HK-2 (cell line): ENCODE measurements around the gene DLGAP1.

Source experiments
- DNase-seq: peaks from one replicate; pipeline ENCODE4 v3.0.0-alpha.2; 2018; ENCODE audit not compliant: unreplicated experiment

Gene DLGAP1

DNA sequence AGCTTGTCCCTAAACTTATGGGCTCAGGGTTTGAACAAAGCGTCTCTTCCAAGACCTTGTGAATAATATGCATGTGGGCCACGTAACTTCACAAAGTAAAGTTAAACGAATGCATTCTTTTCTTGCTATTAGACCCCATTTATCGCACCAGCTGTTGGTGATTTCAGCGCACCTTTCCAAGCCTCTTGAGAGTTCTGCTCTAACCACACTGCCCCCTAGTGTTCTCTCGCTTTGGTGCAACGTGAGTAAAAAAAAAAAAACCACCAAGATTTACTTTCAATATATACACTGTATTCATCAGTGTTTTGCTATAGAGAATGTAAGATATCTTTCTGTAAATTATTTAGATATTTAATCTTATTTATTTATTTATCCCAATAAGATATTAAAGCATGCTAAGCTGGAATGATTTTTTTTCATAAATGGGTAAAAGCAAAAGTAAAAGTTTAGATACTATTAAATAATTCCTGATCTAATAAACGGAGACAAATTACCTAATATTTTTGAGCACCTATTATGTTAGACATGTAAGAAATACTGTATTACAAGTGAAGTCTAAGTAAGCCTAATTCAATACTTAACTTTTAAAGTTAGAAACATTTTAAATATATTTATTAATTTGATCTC, 459.5 kb downstream of the DLGAP1 start:
- peak; percentile 41 for DNase-seq

DNA sequence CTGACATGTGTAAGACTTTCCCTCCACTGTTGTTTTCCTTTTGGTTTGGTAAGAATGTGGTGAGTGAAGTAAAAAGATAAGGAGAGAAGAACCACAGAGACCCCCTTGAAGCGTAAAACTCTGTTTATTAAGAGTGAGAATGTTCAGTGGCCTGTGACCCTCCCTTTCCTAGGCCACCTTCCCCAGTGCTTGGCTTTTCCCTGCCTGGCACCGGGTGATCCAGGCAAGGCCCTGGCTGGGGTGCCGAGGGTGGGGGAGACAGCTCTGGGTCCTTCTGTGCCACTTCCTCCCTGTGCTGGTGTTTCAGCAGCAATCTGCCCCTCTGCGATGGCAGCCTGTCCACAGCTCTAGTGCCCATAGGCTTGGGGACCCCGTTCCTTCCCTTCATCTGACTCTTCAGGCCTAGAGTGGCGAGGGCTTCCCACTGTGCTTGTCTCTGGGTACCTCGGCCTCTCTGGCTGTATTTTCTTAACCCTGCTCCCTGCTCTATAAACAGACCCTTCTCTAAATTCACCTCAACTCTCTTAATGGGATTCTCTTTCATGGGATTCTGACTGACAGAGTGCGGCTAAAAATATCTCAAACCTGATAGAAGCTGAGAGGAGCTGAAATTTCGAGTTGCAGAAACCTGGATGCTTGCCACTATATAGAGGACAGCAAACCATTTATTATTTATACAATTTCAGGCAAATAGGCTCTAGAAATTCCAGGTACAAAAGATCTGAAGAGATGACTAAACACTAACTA, 461.0 kb downstream of the DLGAP1 start:
- no peak for DNase-seq

DNA sequence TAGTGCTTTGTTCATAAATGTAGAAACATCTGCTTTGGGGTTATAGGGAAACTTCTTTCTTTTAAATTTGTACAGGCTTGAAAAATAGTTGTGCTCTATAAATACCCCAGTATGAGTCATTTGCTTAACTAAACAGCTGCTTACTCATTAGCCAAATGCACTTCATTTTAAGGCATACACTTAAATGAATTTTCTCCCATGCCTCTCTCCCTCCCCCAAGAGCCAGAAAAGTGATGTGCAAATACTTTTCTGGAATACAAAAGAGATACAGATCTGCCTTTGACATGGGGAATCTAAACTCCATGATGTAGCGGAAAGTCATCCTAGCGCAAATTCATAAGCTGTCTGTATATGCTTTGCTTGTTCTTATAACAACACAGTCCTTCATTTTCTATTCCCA, 469.4 kb downstream of the DLGAP1 start:
- DNase-seq = no peak

DNA sequence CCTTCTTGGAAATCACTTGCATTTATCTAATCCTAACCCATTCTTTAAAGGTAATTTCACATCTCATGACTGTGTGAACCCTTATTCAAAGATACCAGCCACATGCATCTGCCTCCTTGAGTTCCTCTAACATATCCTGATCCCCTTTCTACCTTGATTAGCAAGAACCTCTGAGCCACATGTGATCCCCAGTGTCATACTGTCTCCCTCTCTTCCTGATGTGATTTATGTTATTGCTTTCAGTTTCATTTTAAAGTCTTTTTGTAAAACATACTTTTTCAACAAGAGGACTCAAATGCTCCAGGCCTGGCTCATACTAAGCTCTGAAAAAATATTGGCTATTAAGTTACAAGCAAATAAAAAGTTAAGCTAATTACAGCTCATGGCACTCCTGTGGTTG, 470.1 kb downstream of the DLGAP1 start:
- DNase-seq = no peak

DNA sequence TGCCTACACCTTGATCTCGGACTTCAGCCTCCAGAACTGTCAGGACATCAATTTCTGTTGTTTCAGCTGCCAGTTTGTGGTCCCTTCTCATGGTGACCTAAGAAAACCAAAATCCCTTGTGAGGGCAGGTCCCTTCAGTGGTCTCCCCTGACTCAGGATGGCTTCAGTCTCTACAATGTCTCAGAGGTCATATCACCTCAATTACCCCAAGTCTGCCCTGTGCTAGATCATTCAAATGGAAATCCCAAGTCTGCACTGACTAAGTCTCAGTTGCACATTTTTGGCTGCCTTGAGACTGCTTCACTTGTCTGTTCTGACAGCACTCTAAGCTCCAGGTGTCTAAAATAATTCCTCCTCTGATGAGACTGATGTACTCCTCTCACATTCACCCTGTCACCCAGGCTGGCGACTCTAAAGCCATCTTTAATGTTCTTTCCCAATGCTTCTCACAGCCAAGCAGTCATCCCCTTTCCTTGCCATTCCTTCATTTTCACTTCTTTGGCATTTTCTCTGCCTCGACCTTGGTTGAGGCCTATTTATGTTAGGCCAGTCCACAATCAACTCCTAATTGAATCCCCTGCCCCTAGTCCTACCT, 470.8 kb downstream of the DLGAP1 start:
- DNase-seq = no peak

DNA sequence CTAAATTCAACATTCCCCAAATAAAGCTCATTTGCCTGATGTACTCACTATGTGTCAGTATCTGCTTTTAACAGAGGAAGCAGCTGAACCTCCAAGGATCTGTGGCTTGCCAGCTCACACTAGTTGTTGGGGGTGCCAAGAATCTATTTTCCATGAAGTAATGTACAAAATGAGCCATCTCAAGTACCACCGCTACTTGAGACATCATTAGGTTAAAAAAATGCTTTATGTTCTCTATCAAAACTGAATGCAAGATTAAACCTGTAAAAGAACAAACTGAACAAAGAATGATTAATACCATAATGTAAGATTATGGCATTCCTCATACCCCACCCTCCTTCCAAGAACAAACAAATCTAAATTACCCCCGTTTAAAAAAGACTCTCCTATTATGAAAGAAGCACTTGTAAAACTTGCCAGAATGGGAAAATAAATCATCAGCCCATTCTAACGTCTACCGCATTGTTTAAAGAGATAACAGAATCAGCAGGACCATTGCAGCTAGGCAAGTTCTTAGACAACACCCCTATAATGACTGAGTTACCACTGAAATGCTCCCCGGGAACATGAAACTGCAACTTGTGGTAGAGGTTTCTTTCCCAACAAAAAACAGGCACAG, 471.6 kb downstream of the DLGAP1 start:
- no peak for DNase-seq

DNA sequence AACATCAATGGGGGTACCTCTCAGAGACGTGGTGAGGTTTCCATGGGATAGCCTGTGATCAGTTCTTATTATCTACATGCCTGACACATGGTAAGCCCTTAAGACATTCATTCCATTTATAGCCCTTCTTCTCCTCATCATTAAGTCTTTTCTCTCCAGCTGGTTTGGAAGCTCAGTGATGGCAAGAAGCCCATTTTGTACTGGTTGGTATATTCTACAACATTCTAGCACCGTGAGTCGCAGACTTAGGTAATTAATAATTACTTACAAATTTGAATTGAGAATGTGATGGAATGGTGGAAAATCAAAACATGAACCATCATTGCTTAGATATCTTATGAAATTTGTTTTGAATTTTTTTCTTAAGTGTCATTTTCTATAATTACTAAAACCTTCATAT, 472.6 kb downstream of the DLGAP1 start:
- no peak for DNase-seq

DNA sequence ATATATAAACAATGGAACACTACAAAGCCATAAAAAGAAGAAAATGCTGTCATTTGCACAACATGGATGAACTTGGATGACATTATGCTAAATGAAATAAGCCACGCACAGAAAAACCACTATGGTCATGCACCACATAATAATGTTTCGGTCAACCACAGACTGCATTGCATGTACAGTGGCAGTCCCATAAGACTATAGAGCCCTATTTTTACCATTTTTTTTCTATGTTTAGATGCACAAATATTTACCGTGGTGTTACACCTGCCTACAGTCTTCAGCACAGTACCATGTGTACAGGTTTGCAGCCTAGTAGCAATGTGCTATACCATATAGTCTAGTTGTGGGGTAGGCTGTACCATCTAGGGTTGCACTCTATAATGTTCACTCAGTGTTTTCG, 476.1 kb downstream of the DLGAP1 start:
- no peak for DNase-seq

DNA sequence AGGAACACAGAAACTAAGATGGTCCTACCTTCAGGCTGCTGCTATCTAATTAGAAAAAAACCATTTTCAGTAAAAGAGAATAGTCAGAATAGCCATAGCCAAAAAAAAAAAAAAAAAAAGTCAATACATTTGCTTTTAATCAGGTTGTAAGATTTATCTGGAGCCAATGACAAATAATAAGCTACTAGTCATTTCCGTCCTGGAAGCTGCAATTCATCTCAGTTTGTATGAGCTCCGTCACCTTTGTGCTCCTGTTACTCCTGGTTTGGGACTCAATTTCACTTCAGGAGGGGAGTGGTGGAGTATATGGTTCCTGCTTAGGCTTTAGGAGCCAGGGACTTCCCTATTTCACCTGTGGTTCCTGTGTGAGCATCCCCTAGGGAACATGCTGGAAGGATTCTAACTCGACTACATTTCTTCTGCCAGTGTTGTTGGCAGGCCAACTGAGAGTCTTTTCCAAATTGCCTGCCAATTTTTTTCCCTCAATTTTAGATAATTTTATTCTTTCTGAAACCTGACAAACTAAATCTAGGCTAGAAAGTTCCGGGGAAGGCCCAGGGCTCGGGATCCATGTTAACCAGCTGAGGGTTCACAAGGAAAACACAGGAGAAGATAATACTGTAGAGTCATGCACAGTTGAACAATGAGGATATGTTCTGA, 481.8 kb downstream of the DLGAP1 start:
- no peak for DNase-seq

DNA sequence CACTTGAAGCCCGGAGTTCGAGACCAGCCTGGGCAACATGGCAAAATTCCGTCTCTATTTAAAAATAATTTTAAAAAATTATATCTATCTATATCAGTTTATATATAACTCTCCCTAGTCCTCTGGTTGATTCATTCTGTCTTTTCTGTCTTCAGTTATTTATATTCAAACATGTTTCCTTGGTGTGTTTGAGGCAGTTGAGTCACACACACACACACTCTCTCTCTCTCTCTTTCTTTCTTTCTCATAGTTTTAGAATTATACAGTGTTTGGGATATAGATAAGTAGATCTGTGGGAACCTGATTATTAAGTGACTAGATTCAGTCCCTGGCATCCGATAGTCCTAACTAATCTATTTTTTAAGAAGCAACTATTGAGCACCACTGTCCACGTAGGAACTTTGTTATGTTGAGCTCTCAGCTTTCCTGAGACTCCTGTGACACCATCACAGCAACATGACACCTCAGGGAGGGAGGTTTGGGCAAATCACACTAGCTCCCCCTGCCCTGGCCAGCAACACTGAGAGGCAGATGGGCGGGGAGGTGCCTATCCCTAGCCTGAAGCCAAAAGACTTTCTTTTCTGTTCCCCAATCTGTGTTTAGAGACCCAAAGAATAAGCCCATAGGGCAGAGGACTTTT, 482.7 kb downstream of the DLGAP1 start:
- no peak for DNase-seq

DNA sequence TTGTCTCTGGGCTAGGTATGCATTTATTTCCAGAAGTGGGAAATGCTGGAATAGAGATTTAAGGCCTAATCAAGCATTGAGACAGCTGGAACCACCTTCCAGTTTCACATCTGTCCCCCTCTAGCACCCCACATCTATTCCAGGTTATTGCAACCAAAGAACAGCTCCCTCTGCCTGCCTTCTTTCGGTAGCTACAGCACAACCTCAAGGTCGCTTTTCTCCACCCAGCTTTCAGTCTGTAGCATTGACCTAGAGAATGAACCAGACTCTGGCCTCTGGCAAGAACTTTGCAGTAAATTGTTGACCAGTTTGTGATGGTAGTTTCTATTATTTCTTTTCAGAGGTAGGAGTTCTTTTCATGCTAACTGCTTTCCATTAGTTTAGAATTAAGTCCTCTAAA, 484.2 kb downstream of the DLGAP1 start:
- no peak for DNase-seq

DNA sequence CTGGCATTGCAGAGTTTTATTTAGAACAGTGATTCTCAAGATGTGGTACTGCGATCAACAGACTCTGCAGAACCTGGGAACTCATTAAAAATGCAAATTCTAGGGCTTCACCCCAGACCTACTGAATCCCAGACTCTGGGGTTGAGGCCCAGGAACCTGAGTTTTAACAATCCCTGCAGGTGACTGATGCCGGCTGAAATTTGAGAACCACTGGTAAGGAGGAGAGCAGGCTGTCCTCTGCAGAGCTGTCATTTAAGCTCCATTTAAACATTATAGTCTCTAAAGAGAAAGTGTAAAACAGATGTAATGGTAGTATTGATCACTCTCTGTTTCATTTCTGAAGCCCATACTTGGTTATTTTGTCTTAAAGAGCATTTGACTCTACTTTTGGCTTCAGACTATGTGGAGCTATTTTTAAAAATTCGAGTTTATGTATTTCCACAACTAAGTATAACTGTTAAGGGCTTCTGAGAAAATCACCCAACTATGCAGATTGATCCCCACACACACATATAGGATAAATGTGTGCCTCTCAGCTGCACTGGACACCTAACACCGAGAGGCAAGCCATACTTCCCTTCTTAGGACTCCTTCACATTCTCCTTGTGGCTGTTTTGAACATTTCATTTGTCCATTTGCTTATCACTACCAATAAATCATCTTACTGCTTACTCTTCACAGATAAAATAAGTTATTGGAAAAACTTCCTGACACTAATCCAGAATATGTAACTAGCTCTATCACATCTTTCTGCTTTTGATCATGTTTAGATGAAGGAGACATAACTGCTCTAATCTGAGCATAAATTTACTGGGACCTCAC, 487.5 kb downstream of the DLGAP1 start:
- no peak for DNase-seq

DNA sequence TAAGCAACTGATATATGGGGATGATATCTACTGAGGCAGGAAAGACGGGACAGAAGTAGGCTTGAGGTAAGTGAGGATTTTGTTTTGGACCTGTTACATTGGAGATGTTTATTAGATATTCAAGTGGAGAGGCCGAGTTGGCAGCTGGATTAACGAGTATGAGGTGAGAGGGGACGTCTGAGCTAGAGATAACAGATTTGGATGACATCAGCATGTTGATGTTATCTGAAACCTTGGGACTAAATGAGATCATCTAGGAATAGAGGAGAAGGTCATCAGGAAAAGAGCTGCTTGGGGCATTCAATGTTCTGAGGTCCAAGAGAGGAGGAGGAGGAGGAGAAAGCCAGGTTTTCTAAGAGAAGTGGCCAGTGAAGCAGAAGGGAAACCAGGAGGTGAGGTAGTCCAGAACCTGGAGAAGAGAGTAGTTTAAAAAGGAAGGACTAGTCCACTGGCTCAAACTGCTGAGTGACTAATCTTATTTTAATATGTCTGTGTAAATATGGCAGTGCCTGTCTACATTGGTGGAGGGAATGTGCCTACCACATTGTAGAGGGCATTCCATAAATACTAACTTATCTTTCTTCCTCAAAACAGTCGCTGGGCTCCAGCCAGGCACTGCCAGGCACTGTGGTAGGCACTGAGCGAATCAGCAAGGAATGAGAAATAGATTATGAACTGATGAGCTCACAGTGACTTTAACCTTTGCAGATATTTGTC, 488.3 kb downstream of the DLGAP1 start:
- no peak for DNase-seq

DNA sequence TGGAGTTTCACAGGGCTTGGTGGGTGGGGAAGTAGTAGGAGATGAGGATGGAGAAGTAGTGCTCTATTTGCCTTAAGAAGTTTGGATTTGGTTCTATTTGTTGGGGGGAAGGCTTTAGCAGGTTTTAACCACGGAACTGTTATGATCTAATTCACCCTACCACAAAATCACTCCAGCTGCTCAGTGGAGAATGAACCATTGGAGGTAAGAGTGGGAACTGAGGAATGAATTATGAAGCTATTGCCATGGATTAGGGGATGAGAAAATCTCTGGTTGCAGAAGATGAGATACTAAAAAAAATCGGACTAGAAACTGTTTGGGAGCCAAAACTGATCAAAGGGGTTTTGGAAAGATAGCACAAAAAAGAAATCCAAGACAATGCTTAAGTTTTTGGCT, 488.9 kb downstream of the DLGAP1 start:
- no peak for DNase-seq

DNA sequence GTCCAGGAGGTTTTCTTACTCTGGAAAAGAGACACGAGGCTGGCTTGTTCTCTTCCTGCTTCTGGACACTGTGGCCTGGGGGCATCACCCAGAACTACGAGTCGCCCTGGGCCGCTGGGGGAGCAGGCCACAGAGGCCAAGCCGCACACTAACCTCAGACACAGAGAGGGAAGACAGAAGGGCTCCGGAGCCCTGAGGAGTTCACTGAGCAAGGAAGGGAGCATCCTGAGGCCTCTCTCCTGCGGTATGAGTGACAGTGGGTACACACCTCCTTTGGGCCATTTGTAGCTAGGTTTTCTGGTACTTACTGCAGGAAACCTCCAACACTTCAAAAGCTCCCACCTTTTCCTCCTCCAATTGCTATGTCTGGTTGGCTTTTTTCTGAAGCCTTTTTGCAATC, 494.1 kb downstream of the DLGAP1 start:
- DNase-seq = no peak

DNA sequence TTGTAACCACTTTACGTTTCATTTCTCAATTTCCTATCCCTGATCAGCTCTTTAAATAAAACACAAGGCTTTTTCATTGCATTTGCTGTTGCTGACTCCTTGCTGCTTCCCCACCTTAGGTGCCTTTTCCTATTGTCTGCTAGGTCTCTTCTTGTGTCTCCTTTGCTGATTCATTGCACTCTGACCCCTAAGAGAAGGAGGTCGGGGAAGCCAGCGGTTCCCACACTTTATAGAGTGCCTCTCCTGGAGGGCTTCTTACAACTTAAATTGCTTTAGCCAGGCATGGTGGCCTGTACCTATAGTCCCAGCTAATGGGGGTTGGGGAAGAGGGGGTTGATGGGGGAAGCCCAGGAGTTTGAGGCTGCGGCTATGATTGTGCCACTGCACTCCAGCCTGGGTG, 495.0 kb downstream of the DLGAP1 start:
- DNase-seq = no peak

DNA sequence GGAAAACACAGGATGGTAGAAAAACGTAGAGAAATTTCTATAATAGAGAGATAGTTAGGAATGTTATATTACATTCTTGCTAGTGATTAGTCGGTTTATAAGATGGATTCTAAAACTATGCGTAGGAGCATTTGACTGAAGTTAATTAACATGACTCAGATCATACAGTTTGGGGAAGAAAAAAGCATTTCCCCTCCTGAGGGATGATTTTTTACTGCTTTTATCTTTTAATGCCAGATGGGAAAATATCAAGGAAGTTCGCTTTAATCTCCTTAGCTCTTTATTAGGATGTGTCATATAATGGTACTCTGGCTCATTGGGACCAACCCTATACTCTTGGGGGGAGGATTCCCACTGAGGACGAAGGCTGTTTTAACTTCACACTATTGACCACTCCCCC, 503.1 kb downstream of the DLGAP1 start:
- DNase-seq = no peak

DNA sequence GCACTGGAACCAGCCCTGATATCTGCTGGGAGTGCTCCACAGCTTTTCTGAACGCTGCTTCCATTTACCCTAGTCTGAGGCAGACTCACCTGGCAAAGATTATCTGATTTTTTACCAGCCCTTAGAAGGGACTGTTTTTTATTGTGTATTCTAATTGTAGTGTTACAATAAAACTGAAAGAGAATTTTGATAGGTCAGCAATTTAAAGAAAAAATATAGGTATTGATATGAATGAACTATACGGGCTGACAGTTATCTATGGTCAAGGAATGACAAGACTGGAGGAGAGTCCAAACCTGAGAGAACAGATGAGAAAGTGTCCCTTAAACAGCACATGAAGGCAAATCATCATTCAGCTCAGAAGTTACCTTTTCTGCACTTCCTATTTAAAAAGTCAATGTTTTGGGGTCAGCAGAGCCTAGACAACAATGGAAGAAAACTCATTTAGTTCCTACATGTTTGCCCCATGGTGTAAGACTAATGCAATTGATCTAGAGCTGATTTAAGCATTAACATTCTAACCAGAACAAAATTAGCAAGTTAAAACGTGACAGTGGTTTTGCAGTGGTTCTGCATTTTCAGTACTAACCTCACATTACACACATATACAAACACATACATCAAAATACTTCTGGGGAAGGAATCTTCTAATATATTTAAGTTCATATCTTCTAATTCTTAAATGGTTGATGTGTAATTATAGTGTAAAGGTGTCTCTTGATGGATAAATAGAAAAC, 504.3 kb downstream of the DLGAP1 start:
- DNase-seq = no peak

DNA sequence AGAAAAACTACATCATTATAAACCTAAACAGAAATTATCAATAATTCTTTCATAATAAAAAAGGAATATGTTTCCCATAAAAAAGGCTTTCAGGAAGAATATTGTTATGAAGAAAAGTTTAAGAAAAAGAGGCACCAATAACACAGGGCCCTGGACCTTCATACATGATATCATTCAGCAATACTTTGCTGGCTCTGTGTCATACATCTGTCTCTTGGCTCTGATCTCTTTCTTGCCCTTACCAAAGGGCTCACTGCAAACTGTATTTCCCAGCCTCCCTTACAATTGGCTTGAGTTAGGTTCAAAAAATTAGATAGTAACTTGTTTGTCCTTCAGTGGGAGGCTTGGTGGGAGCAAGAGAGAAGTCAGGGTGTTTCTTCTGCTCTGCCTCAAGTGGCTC, 506.1 kb downstream of the DLGAP1 start:
- no peak for DNase-seq

DNA sequence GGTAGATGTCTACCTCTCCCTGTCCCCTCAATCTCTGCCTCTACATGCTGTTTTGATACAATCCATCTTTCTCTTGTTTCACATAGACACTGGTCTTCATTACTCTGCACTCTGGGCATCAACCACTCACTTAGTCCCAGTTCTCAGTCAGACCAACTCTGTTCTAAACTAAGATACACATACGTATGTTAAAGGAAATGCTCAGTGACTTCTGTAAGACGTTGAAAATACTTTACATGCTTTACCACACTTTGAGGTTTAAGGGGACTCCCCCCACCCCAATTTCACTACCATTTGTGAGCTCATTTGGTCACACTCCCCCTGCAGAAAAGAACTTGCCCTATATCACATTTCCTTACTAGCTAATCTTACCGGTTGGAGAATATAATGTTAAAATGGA, 507.7 kb downstream of the DLGAP1 start:
- no peak for DNase-seq
